ENCODE measurements around the gene TNFAIP3.

GRCh38 chr6:137876547-137876946, 9.5 kb downstream of the TNFAIP3 start:
- no peak for TF ChIP-seq CTCF (IDR thresholded peaks at IDR 0.05)
- no peak for TF ChIP-seq POLR2AphosphoS5 (IDR thresholded peaks at IDR 0.05)
